H1 (cell line): ENCODE measurements around the gene HEXIM1. TPM values are rescaled to one million over a fixed set of nuclear protein-coding genes. Genes with fewer than 3 reads are reported as not detected.

Source experiments
- CTCF ChIA-PET: fragments of 300-600 bp; sonication (Branson Sonifier 250); formaldehyde crosslinking; loops from one replicate; lab custom pipeline; 2021; ENCODE audit not compliant: partially characterized antibody; lab: Charles Lee
- POLR2A ChIA-PET: fragments of 300-600 bp; sonication (Branson Sonifier 250); formaldehyde crosslinking; loops from one replicate; lab custom pipeline; 2021; ENCODE audit warnings: inconsistent platforms; ENCODE audit not compliant: partially characterized antibody; lab: Charles Lee
- DNase-seq, 2 experiments: peaks; one replicate each; pipeline versions ENCODE4 v3.0.0 to v3.0.0-alpha.2; 2010 to 2022; ENCODE audit warnings: low spot score in 2 of 2, low read depth in 1 of 2, mixed read lengths in 1 of 2
- FAIRE-seq: peaks from 2 replicates; lab custom pipeline; 2011; peaks lifted over from hg19 to GRCh38; lab: Jason Lieb, UNC
- H2AFZ ChIP-seq: 2 replicates; pipeline ENCODE4 v1.8.1; 2012; ENCODE audit warnings: low read length, inconsistent platforms
- H2AK5ac ChIP-seq: 2 replicates; pipeline ENCODE4 v1.6.1; 2013; ENCODE audit warnings: low read depth, low read length
- H2BK120ac ChIP-seq: replicated peaks from 2 replicates; pipeline ENCODE3; 2013; ENCODE audit warnings: low read depth, low read length, inconsistent platforms
- H2BK12ac ChIP-seq: 2 replicates; pipeline ENCODE4 v1.6.1; 2013; ENCODE audit warnings: low read depth, low read length
- H2BK15ac ChIP-seq: 2 replicates; pipeline ENCODE4 v1.6.1; 2013; ENCODE audit warnings: low read length
- H2BK20ac ChIP-seq: 2 replicates; pipeline ENCODE4 v1.6.1; 2013; ENCODE audit warnings: low read length
- H2BK5ac ChIP-seq: 2 replicates; pipeline ENCODE4 v1.6.1; 2013; ENCODE audit warnings: low read depth, low read length
- H3K14ac ChIP-seq: 2 replicates; pipeline ENCODE4 v1.6.1; 2013; ENCODE audit warnings: inconsistent platforms; ENCODE audit not compliant: insufficient read length
- H3K18ac ChIP-seq: 2 replicates; pipeline ENCODE4 v1.6.1; 2013; ENCODE audit warnings: low read length; ENCODE audit errors: extremely low read depth
- H3K23ac ChIP-seq: 2 replicates; pipeline ENCODE4 v1.6.1; 2013; ENCODE audit warnings: inconsistent platforms; ENCODE audit not compliant: insufficient read length
- H3K23me2 ChIP-seq: 2 replicates; pipeline ENCODE4 v1.6.1; 2013; ENCODE audit warnings: low read depth, low read length
- H3K27ac ChIP-seq: 2 replicates; pipeline ENCODE4 v1.6.1; 2011; ENCODE audit warnings: low read depth, low read length, inconsistent platforms
- H3K27me3 ChIP-seq, 4 experiments: replicated peaks in 1 of 4; 1 replicate in 1 of 4; 2 replicates in 3 of 4; pipeline versions ENCODE4 v1.6.1 to v1.8.1; 2011 to 2013; ENCODE audit warnings: low read length in 3 of 4, mild to moderate bottlenecking in 3 of 4, inconsistent platforms in 2 of 4, mixed read lengths in 2 of 4, moderate library complexity in 1 of 4; ENCODE audit not compliant: control insufficient read depth in 3 of 4, insufficient read depth in 3 of 4; ENCODE audit errors: extremely low read depth in 1 of 4
- H3K36me3 ChIP-seq, 4 experiments: 2 replicates each; pipeline versions ENCODE4 v1.6.1 to v1.8.1; 2011 to 2013; ENCODE audit warnings: mild to moderate bottlenecking in 4 of 4, low read length in 3 of 4, moderate library complexity in 2 of 4, control low read depth in 1 of 4, inconsistent platforms in 1 of 4; ENCODE audit not compliant: insufficient read depth in 4 of 4, control insufficient read depth in 2 of 4
- H3K4ac ChIP-seq: replicated peaks from 2 replicates; pipeline ENCODE3; 2013; ENCODE audit warnings: low read length, low read depth, mixed read lengths, inconsistent platforms; ENCODE audit not compliant: insufficient read length
- H3K4me1 ChIP-seq, 4 experiments: replicated peaks in 1 of 4; 1 replicate in 1 of 4; 2 replicates in 3 of 4; pipeline versions ENCODE4 v1.6.1 to v1.8.1; 2011 to 2013; ENCODE audit warnings: low read length in 3 of 4, inconsistent platforms in 2 of 4, mixed read lengths in 1 of 4; ENCODE audit not compliant: insufficient read depth in 4 of 4, control insufficient read depth in 3 of 4
- H3K4me2 ChIP-seq, 2 experiments: 2 replicates each; pipeline versions ENCODE4 v1.6.1 to v1.8.1; 2011 to 2013; ENCODE audit warnings: low read depth in 2 of 2, low read length in 2 of 2, control low read depth in 1 of 2, inconsistent platforms in 1 of 2, mild to moderate bottlenecking in 1 of 2; ENCODE audit not compliant: insufficient read depth in 1 of 2
- H3K4me3 ChIP-seq, 4 experiments: fragments of 200-600, 300-600 bp in 1 of 4; sonication (generic), shearing (Covaris generic), sonication (Bioruptor Twin) in 1 of 4; 2 replicates each; pipeline versions ENCODE4 v1.5.1 to v1.8.1; 2011 to 2016; ENCODE audit warnings: low read length in 4 of 4, low read depth in 3 of 4, control low read depth in 2 of 4, inconsistent platforms in 2 of 4, mild to moderate bottlenecking in 2 of 4, mixed read lengths in 1 of 4, moderate library complexity in 1 of 4; ENCODE audit not compliant: insufficient read depth in 2 of 4; ENCODE audit errors: extremely low read depth in 1 of 4
- H3K56ac ChIP-seq: replicated peaks from 2 replicates; pipeline ENCODE3; 2013; ENCODE audit warnings: low read depth, mild to moderate bottlenecking, mixed read lengths, low read length, inconsistent platforms; ENCODE audit not compliant: insufficient read length
- H3K79me1 ChIP-seq: 2 replicates; pipeline ENCODE4 v1.6.1; 2013; ENCODE audit warnings: low read depth, low read length, control low read depth
- H3K79me2 ChIP-seq, 2 experiments: 2 replicates each; pipeline versions ENCODE4 v1.6.1 to v1.8.1; 2012 to 2013; ENCODE audit warnings: low read length in 2 of 2, mild to moderate bottlenecking in 2 of 2, inconsistent platforms in 1 of 2; ENCODE audit not compliant: insufficient read depth in 2 of 2, control insufficient read depth in 1 of 2
- H3K9ac ChIP-seq, 4 experiments: replicated peaks in 1 of 4; 1 replicate in 1 of 4; 2 replicates in 3 of 4; pipeline versions ENCODE4 v1.6.1 to v1.8.1; 2011 to 2013; ENCODE audit warnings: low read depth in 3 of 4, low read length in 3 of 4, control low read depth in 2 of 4, mild to moderate bottlenecking in 2 of 4, moderate library complexity in 2 of 4, inconsistent platforms in 1 of 4; ENCODE audit errors: extremely low read depth in 1 of 4
- H3K9me3 ChIP-seq, 2 experiments: 2 replicates each; pipeline versions ENCODE4 v1.6.1 to v1.8.1; 2012 to 2013; ENCODE audit warnings: mild to moderate bottlenecking in 2 of 2, moderate library complexity in 2 of 2, control low read depth in 1 of 2, inconsistent platforms in 1 of 2, low read depth in 1 of 2, low read length in 1 of 2, mixed read lengths in 1 of 2; ENCODE audit not compliant: insufficient read depth in 2 of 2
- H4K20me1 ChIP-seq, 2 experiments: replicated peaks in 1 of 2; 2 replicates each; pipeline versions ENCODE3 to v1.8.1; 2011 to 2013; ENCODE audit warnings: inconsistent platforms in 2 of 2, low read length in 2 of 2, mild to moderate bottlenecking in 1 of 2; ENCODE audit not compliant: insufficient read depth in 2 of 2, control insufficient read depth in 1 of 2
- H4K5ac ChIP-seq: 2 replicates; pipeline ENCODE4 v1.6.1; 2013; ENCODE audit warnings: low read length, low read depth, mixed read lengths, inconsistent platforms; ENCODE audit not compliant: insufficient read length
- H4K8ac ChIP-seq: 2 replicates; pipeline ENCODE4 v1.8.0; 2013; ENCODE audit warnings: mild to moderate bottlenecking, moderate library complexity, low read length, inconsistent platforms; ENCODE audit not compliant: insufficient read depth; ENCODE audit errors: extremely low read depth
- H4K91ac ChIP-seq: replicated peaks from 2 replicates; pipeline ENCODE3; 2013; ENCODE audit warnings: low read length, mixed read lengths, inconsistent platforms; ENCODE audit not compliant: insufficient read length
- CHD1 ChIP-seq: IDR thresholded peaks from 2 replicates; pipeline ENCODE4 v1.6.1; 2012; ENCODE audit warnings: low read depth, low read length, improper control_type of control experiment
- CHD2 ChIP-seq: IDR thresholded peaks from 2 replicates; pipeline ENCODE4 v1.6.1; 2012; ENCODE audit warnings: low read length, improper control_type of control experiment
- EZH2 ChIP-seq: fragments of 200-600 bp; sonication (generic); IDR thresholded peaks from 2 replicates; pipeline ENCODE4 v1.7.1; 2012; ENCODE audit warnings: low read depth, mild to moderate bottlenecking, moderate library complexity, low read length, inconsistent platforms; ENCODE audit not compliant: severe bottlenecking
- TEAD4 ChIP-seq: IDR thresholded peaks from 2 replicates; pipeline ENCODE4 v1.6.1; 2012; ENCODE audit warnings: low read depth, low read length, inconsistent platforms, mixed read lengths
- ZNF274 ChIP-seq: IDR thresholded peaks from 2 replicates; pipeline ENCODE4 v1.7.0; 2012; ENCODE audit warnings: low read length, borderline replicate concordance; ENCODE audit errors: extremely low read depth
- WGBS, 2 experiments: shearing (Covaris generic) in 1 of 2; methylation state at CpG; one replicate each; pipeline versions ENCODE4 v1.1.6 to v1.1.7; 2013 to 2015; ENCODE audit warnings: low lambda C conversion rate in 2 of 2, mixed read lengths in 2 of 2, inconsistent platforms in 1 of 2, low coverage in 1 of 2, missing lambda C conversion rate in 1 of 2; ENCODE audit not compliant: insufficient replicate concordance in 2 of 2, insufficient coverage in 1 of 2, insufficient read length in 1 of 2; ENCODE audit errors: extremely low coverage in 1 of 2, missing lambda C conversion rate in 1 of 2; 5-methylcytosine and 5-hydroxymethylcytosine counted together
- polyA plus RNA-seq, 7 experiments: library from polyadenylated mRNA; depleted of rRNA in 3 of 7; stranded (reverse) in 5 of 7; unstranded in 2 of 7; fragments of >200 nt in 5 of 7; fragments of 200-250 nt in 2 of 7; gene quantifications; 1 replicate in 5 of 7; 2 replicates in 1 of 7; 4 replicates in 1 of 7; pipeline versions ENCODE4 v1.2.1 to v1.2.3, GENCODE V29; 2011 to 2013; ENCODE audit warnings: missing spikeins in 2 of 7, mixed read lengths in 2 of 7
- total RNA-seq: library from RNA; stranded (reverse); fragmentation: NEBNext Ultra II Directional; extraction: Animal tissue kit (Norgen Biotek cat#: 25700); gene quantifications from 2 replicates; pipeline ENCODE4 v1.2.1, GENCODE V29; 2021
- TF ChIP-seq, protein P1 (sequence below): IDR thresholded peaks from 2 replicates; pipeline ENCODE4 v1.6.1; 2012; ENCODE audit warnings: low read length, inconsistent platforms

The HEXIM1 gene
- total and polyA plus RNA-seq, 2 of the 8 experiments (the other 6 are each of a cell fraction or from before 2014, with no cell fraction given) = 9.1 to 38.3 TPM

DNA sequence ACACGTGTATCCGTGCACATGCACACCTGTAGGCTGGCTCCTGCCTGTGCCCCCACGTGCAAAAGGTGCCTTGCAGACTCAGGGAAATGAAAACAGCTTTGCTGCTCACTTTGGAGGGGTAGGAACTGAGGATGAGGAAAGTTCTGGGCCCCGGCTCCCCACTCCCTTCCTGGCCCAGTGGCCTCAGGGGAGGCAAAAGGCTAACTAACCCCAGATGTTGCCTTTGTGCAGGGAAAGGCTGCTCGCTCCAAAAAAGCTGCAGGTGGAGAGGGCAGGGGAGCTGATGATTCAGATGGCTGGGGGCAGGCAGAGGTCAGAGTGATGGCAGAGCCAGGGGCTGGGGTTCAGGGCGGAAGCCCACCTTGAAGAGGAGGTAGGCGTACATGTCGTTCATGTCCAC, 28.3 kb upstream of the HEXIM1 start:
- H3K79me2 ChIP-seq = no peaks in the 10 kb centered on the region
- H3K4me3 ChIP-seq = no peak overlapping the region
- peaks cover 0 to 9% (median 0%) of the 10 kb centered on the region in 4 experiments; a peak in 1 of 7 replicates for H3K4me1 ChIP-seq
- ChIA-PET CTCF (interaction anchor here (0.9 to 4.7 kb wide), 9 partner anchors 8 to 279 kb away, joined by 3 to 50 read pairs (median 3); partner anchors contain the start of genes ACBD4 and PLCD3), POLR2A (interaction anchor here (0.6 to 2.0 kb wide), 6 partner anchors 8 to 46 kb away, joined by 3 to 8 read pairs (median 4); no protein-coding TSS in a partner anchor)
- H3K27ac ChIP-seq = no peak overlapping the region
- no peaks in the 10 kb centered on the region for H3K79me1 ChIP-seq
- H3K23me2 ChIP-seq = no peaks in the 10 kb centered on the region
- H3K9me3 ChIP-seq = no peaks in the 10 kb centered on the region
- H2AK5ac ChIP-seq = no peak overlapping the region
- no peak overlapping the region for H2BK15ac ChIP-seq
- H2BK12ac ChIP-seq = no peak overlapping the region
- no peak overlapping the region for H4K5ac ChIP-seq
- 90% methylated on average over 8 of the region's 8 CpGs; no CpG with 5 or more reads in 1 of the 2 experiments for WGBS, 2 experiments
- no peak overlapping the region for H4K91ac ChIP-seq
- H3K18ac ChIP-seq = no peak overlapping the region
- no peak overlapping the region; the same call in 1 of the 2 replicates for H2BK5ac ChIP-seq
- no peak overlapping the region for H2BK20ac ChIP-seq
- no peaks in the 10 kb centered on the region for H3K36me3 ChIP-seq
- FAIRE-seq = no peak
- H4K8ac ChIP-seq = no peak overlapping the region
- H2AFZ ChIP-seq = no peak overlapping the region
- no peak overlapping the region for H3K14ac ChIP-seq
- no peak overlapping the region for H3K56ac ChIP-seq
- H4K20me1 ChIP-seq = peaks cover 0 to 2% of the 10 kb centered on the region in 2 experiments
- DNase-seq = no peak
- H3K4ac ChIP-seq = no peak overlapping the region
- H3K4me2 ChIP-seq = no peak overlapping the region
- no peaks in the 10 kb centered on the region for H3K27me3 ChIP-seq
- H2BK120ac ChIP-seq = no peak overlapping the region
- no peak overlapping the region for H3K9ac ChIP-seq
- H3K23ac ChIP-seq = no peak overlapping the region
- TF ChIP-seq, protein P1, sequence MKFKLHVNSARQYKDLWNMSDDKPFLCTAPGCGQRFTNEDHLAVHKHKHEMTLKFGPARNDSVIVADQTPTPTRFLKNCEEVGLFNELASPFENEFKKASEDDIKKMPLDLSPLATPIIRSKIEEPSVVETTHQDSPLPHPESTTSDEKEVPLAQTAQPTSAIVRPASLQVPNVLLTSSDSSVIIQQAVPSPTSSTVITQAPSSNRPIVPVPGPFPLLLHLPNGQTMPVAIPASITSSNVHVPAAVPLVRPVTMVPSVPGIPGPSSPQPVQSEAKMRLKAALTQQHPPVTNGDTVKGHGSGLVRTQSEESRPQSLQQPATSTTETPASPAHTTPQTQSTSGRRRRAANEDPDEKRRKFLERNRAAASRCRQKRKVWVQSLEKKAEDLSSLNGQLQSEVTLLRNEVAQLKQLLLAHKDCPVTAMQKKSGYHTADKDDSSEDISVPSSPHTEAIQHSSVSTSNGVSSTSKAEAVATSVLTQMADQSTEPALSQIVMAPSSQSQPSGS = no peak
- TF ChIP-seq CHD2 = no peak
- TF ChIP-seq EZH2 = no peak
- TF ChIP-seq ZNF274 = no peak
- TF ChIP-seq CHD1 = no peak
- TF ChIP-seq TEAD4 = no peak
